Right lobe of liver (tissue), 6 donors: ENCODE data around the gene FREM1. TPM values are rescaled to one million over a fixed set of nuclear protein-coding genes. Genes with fewer than 3 reads are reported as not detected.

Experiments
- ATAC-seq, 4 donors: fragments of 200-7000 bp; cut with Tn5 transposase; one replicate each; pipeline ENCODE4 v1.9.1; 2020; ENCODE audit warnings: mild to moderate bottlenecking in 4 of 4, moderate library complexity in 4 of 4
- DNase-seq, 3 donors: peaks; one replicate each; pipeline ENCODE4 v3.0.0-alpha.2; 2020
- H3K27ac ChIP-seq, 3 donors: fragments of 200-600 bp; one replicate each; pipeline ENCODE4 v1.8.0; 2022
- H3K27me3 ChIP-seq, 2 donors: fragments of 200-600 bp; one replicate each; pipeline ENCODE4 v1.8.0; 2022
- H3K36me3 ChIP-seq, 4 donors: fragments of 200-600 bp; sonication (generic) in 1 of 4; one replicate each; pipeline versions ENCODE4 v1.5.1 to v1.8.0; 2017 to 2022; ENCODE audit warnings: control low read depth in 1 of 4
- H3K4me1 ChIP-seq, 4 donors: fragments of 200-600 bp; sonication (generic) in 1 of 4; one replicate each; pipeline versions ENCODE4 v1.5.1 to v1.8.0; 2017 to 2022; ENCODE audit warnings: control low read depth in 1 of 4
- H3K4me3 ChIP-seq, 3 donors: fragments of 200-600 bp; one replicate each; pipeline ENCODE4 v1.8.0; 2022
- H3K9me3 ChIP-seq, 4 donors: fragments of 200-600 bp; sonication (generic) in 1 of 4; one replicate each; pipeline versions ENCODE4 v1.5.1 to v1.8.0; 2017 to 2022; ENCODE audit warnings: control low read depth in 1 of 4
- POLR2A ChIP-seq: fragments of 450-650 bp; IDR thresholded peaks from one replicate; pipeline ENCODE4 v1.6.1; 2017; ENCODE audit warnings: antibody characterized with exemption, mild to moderate bottlenecking
- WGBS: methylation state at CpG from one replicate; pipeline ENCODE4 v1.1.6; 2018; ENCODE audit warnings: low coverage, low lambda C conversion rate; ENCODE audit not compliant: insufficient coverage; ENCODE audit errors: missing lambda C conversion rate; 5-methylcytosine and 5-hydroxymethylcytosine counted together
- intact Hi-C, 2 donors: fragments of 100-400 bp; cut with DNase I; formaldehyde crosslinking; loops; one replicate each; pipeline versions ENCODE4 v1.11.2 to v1.14.1; 2022
- total RNA-seq, 6 experiments: library from RNA; depleted of rRNA in 2 of 6; stranded (reverse); fragments of >200 nt in 2 of 6; fragmentation: NEBNext Ultra II Directional in 3 of 6; extraction: Animal tissue kit (Norgen Biotek cat#: 25700) in 3 of 6; gene quantifications; one replicate each; pipeline versions ENCODE4 v1.1.0 to v1.2.4, GENCODE V29; 2016 to 2023
- TF ChIP-seq, protein P1 (sequence below), 4 donors: fragments of 200-600 bp in 3 of 4; fragments of 450-650 bp in 1 of 4; IDR thresholded peaks; one replicate each; pipeline versions ENCODE4 v1.5.1 to v1.8.0; 2016 to 2022; ENCODE audit warnings: antibody characterized with exemption in 4 of 4, mild to moderate bottlenecking in 2 of 4
- donor health status: DM: no; HTN: yes; CAD: no.
- donor health status: DM: no; HTN: no; CAD: no.
- donor health status: DM: no; HTN: no; CAD: no.
- donor health status: DM: no; HTN: yes; CAD: no.
- donor health status: DM: no; HTN: yes; CAD: no.

The FREM1 gene
- total RNA-seq, 6 experiments from 2014 or later, result 0.12 to 2.6 (median 1.1) TPM

DNA sequence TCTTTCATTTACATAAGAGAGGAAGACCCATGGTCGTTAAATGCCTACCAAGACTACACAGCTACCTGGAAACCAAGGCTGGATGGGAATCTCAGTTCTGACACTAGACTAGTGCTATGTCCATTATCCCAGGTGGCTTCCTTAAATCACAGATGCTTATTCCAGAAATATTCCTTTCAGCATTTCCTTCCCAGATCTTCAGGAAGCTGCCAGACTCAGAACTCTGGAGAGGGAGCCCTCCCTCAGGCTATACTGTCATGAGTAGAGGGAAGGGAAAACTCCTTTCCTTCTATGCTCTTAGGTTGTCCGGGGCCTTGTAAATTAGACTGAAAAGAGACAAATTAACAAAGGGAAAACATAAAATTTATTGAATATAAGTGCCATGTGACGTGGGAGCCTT is 20.8 kb downstream of the FREM1 start:
- no peak overlapping the region for H3K27ac ChIP-seq
- TF ChIP-seq POLR2A, result no peak
- TF ChIP-seq, protein P1, sequence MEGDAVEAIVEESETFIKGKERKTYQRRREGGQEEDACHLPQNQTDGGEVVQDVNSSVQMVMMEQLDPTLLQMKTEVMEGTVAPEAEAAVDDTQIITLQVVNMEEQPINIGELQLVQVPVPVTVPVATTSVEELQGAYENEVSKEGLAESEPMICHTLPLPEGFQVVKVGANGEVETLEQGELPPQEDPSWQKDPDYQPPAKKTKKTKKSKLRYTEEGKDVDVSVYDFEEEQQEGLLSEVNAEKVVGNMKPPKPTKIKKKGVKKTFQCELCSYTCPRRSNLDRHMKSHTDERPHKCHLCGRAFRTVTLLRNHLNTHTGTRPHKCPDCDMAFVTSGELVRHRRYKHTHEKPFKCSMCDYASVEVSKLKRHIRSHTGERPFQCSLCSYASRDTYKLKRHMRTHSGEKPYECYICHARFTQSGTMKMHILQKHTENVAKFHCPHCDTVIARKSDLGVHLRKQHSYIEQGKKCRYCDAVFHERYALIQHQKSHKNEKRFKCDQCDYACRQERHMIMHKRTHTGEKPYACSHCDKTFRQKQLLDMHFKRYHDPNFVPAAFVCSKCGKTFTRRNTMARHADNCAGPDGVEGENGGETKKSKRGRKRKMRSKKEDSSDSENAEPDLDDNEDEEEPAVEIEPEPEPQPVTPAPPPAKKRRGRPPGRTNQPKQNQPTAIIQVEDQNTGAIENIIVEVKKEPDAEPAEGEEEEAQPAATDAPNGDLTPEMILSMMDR (IDR thresholded peaks at IDR 0.05), result no peak
- WGBS, result 38% methylated on average over 3 of the region's 3 CpGs

DNA sequence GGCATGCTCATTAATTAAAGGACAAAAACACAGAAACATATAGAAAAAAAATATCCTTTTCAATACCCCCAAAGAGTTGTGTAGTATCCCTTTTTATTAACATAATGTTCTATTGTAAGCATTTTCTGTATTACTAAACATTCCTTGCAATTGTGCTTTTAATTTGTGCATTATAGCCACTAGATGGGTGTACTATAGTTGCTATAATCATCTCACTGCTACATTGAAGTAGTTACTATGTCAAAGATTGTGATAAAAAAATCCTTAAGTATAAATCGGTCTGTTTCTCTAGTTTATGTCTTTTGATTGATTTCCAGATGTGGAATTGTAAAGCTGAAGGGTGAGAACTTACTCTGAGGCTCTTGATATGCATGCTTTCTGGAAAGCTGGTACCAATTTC is 21.4 kb downstream of the FREM1 start:
- no peak for DNase-seq
- no peaks in the 10 kb centered on the region for H3K4me1 ChIP-seq
- intact Hi-C loops, result no loop called here
- TF ChIP-seq POLR2A, result no peak
- TF ChIP-seq, protein P1 (IDR thresholded peaks at IDR 0.05), result no peak
- no peaks in the 10 kb centered on the region for H3K27me3 ChIP-seq
- no peak overlapping the region for H3K4me3 ChIP-seq
- H3K27ac ChIP-seq, result no peak overlapping the region
- H3K36me3 ChIP-seq, result no peaks in the 10 kb centered on the region
- H3K9me3 ChIP-seq, result no peaks in the 10 kb centered on the region
- ATAC-seq, result no peak
- WGBS, result 33% methylated on average over 1 of the region's 1 CpG

More for the DNA sequence above, 20.8 kb downstream of the FREM1 start:
- H3K36me3 ChIP-seq, result no peaks in the 10 kb centered on the region
- no peaks in the 10 kb centered on the region for H3K9me3 ChIP-seq
- H3K4me3 ChIP-seq, result no peak overlapping the region
- no peaks in the 10 kb centered on the region for H3K4me1 ChIP-seq
- intact Hi-C loops, result no loop called here
- no peaks in the 10 kb centered on the region for H3K27me3 ChIP-seq
- DNase-seq (no peak), ATAC-seq (no peak)

DNA sequence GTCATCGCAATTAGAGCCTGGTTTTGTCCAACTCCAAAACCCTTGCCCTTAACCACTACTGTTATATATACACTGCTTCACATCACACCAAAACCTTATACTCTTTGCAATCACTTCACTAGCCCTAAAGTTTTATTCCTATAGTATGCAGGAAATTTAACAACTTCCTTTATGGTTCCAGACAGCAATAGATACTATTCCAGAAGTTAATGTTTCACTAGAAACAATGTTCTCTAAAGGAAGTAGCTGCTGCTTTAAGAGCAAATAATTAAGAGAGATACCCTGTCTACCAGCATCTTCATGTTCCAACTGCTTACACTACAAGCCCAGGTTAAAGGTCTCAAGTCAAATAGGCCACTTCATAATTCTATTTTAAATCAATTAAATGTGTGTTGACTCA is 22.0 kb downstream of the FREM1 start:
- WGBS, result 54% methylated on average over 1 of the region's 1 CpG
- Histone ChIP-seq H3K4me3 (no peak overlapping the region), H3K36me3 (no peaks in the 10 kb centered on the region), H3K27me3 (no peaks in the 10 kb centered on the region), H3K4me1 (no peaks in the 10 kb centered on the region), H3K9me3 (no peaks in the 10 kb centered on the region), H3K27ac (no peak overlapping the region)
- ATAC-seq (no peak), DNase-seq (no peak)
- intact Hi-C loops, result no loop called here
- TF ChIP-seq, protein P1 (IDR thresholded peaks at IDR 0.05), result no peak
- TF ChIP-seq POLR2A, result no peak

DNA sequence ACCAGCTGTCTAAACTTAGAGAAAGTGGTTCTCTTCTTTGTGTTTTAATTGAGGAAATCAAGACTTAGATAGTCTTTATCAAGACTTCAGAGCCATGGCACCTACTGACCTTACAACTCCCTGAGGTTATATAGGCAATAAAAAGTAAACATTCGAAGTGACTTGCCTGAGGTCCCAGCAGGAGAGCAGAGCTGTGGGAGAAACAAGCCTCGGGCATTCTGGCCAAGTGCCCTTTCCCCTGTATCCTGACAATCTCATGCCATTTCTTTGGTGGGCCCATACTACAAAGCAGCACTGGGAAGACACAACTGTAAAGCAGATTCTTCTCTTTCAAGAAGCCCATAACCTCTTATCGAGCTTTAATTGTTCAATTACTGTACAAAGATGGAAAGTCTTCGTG is 23.1 kb downstream of the FREM1 start:
- no peaks in the 10 kb centered on the region for H3K9me3 ChIP-seq
- WGBS, result 37% methylated on average over 4 of the region's 4 CpGs
- H3K27me3 ChIP-seq, result no peaks in the 10 kb centered on the region
- ATAC-seq (no peak), DNase-seq (no peak)
- no peak overlapping the region for H3K27ac ChIP-seq
- TF ChIP-seq POLR2A, result no peak
- TF ChIP-seq, protein P1 (IDR thresholded peaks at IDR 0.05), result no peak
- intact Hi-C loops, result no loop called here
- H3K4me3 ChIP-seq, result no peak overlapping the region
- H3K4me1 ChIP-seq, result no peaks in the 10 kb centered on the region
- H3K36me3 ChIP-seq, result no peaks in the 10 kb centered on the region

DNA sequence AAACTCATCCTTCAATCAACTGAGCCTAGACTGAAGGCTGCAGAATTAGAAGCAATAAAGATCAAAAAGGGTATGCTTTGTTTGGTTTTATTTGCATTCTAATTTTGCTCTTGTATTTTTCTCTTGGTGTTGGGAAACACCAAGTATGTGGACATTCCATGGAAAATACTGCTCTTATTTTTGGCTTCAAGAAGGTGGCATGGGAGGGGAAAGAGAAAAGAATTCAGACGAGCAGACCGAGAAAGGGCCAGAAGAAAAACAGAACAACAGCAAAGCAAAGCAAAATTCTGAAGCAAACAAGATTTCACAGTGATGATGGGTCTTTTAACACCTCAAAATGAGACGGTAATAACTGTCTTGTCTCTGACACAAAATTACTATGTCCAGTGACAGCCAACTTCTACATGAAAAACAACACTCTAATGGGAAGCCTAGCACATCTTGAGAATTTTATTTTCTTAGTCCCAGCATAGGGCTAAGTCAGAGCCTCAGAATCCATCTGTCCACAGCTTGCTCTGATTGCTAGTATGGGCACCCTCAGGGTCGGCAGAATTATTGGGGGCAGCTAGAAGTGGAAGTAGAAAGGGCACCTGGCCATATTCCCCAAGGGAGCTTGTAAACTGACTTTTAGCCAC is 26.8 kb downstream of the FREM1 start:
- Histone ChIP-seq H3K9me3 (no peaks in the 10 kb centered on the region), H3K27ac (no peak overlapping the region), H3K27me3 (no peaks in the 10 kb centered on the region), H3K4me1 (no peaks in the 10 kb centered on the region), H3K4me3 (no peak overlapping the region), H3K36me3 (no peaks in the 10 kb centered on the region)
- TF ChIP-seq, protein P1 (IDR thresholded peaks at IDR 0.05), result no peak
- no peak for TF ChIP-seq POLR2A
- ATAC-seq (no peak), DNase-seq (no peak)
- WGBS, result 70% methylated on average over 4 of the region's 4 CpGs
- intact Hi-C loops, result no loop called here
